Motor neuron (in vitro differentiated cells): ENCODE measurements around the gene AHDC1. TPM values are rescaled to one million over a fixed set of nuclear protein-coding genes. Genes with fewer than 3 reads are reported as not detected.

Experiments used
- ATAC-seq, 8 experiments: fragments of 200-7000 bp; cut with Tn5 transposase; replicated peaks in 6 of 8; 2 replicates each; pipeline ENCODE4 v1.8.0; 2021; ENCODE audit warnings: mild to moderate bottlenecking in 8 of 8, moderate library complexity in 8 of 8
- H3K27ac ChIP-seq, 2 donors: fragments of 250-450 bp; sonication (Bioruptor Pico); 2 replicates each; pipeline ENCODE4 v1.9.0; 2021; ENCODE audit warnings: antibody characterized with exemption in 2 of 2, mild to moderate bottlenecking in 2 of 2, moderate library complexity in 1 of 2
- H3K4me1 ChIP-seq, 2 donors: fragments of 250-450 bp; sonication (Bioruptor Pico); replicated peaks in 1 of 2; 2 replicates each; pipeline ENCODE4 v1.6.1; 2021; ENCODE audit warnings: antibody characterized with exemption in 2 of 2, mild to moderate bottlenecking in 2 of 2, moderate library complexity in 1 of 2
- H3K4me3 ChIP-seq, 5 donors: fragments of 250-450 bp; sonication (Bioruptor Pico); 2 replicates each; pipeline ENCODE4 v1.9.0; 2021; ENCODE audit warnings: antibody characterized with exemption in 5 of 5, mild to moderate bottlenecking in 5 of 5, moderate library complexity in 4 of 5
- WGBS, 10 experiments: fragments of 450-650 bp; shearing (Covaris generic); methylation state at CpG; one replicate each; pipeline ENCODE4 v1.0.0; 2022; 5-methylcytosine and 5-hydroxymethylcytosine counted together
- in situ Hi-C, 9 experiments: fragments of 400-800 bp; cut with MboI; loops; one replicate each; pipeline ENCODE4 v1.15.0; 2021; ENCODE audit warnings: low sequenced_read_pairs in 9 of 9, low pct_unique_long_range_greater_than_20kb in 2 of 9; ENCODE audit not compliant: unreplicated experiment in 9 of 9
- total RNA-seq, 8 experiments: library from RNA; unstranded; fragments of 300-600 nt; gene quantifications; 2 replicates each; pipeline versions ENCODE4 v1.2.3 to v1.2.4, GENCODE V29; 2022

AHDC1 gene
- total RNA-seq, 8 experiments from 2014 or later, result 8.6 to 30.2 (median 14.4) TPM

DNA sequence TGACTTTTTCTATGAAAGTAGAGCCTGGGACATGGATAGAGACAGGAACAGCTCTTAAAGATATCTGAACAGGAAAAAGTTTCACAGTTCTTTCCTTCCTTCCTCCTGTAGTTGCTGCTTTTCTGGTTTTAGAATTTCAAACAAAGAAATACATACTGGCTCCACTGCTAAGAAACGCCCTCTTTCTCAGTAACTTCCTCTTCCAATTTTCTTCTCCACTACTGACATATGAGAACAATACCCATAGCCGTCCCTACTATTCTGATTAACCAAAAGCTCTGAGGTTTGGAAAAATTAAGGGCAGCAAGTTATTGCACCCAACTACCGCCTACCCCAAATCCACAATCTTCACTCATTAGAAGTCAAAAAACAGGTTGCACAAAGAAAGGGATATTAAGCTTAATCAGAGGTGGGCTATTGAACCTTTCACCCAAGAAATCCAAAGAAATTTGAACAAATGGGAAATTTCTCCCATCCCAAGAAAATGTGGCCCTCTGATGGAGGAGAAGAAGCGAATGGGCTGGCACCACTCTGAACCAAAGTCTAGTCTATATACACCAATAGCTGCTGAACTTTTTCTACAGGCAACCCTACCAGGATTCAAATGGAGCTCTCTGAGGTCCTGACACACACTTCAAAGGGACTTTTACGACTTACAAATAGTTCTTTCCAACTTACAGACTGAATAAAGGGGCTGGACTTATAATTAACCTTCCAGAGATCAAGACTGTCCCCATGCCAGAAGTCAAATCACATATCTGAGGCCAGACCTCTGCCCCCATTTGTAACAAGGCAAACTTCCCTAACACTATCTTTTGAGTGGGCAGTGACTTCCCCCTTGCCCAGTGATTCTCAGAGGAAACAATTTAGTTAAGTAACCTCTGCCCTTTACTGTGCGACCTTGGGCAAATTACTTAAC lies 115.7 kb downstream of the AHDC1 start:
- ATAC-seq, result no peak
- peaks cover 12 to 15% of the 10 kb centered on the region in 2 donors for H3K4me1 ChIP-seq
- H3K27ac ChIP-seq, result no peak overlapping the region
- in situ Hi-C loops, result no loop called here
- H3K4me3 ChIP-seq, result peak overlapping the region; percentile 63 to 93 (median 84)
- 0 to 37% (median 17%) methylated on average over 1 to 6 of the region's 6 CpGs for WGBS, 10 experiments

DNA sequence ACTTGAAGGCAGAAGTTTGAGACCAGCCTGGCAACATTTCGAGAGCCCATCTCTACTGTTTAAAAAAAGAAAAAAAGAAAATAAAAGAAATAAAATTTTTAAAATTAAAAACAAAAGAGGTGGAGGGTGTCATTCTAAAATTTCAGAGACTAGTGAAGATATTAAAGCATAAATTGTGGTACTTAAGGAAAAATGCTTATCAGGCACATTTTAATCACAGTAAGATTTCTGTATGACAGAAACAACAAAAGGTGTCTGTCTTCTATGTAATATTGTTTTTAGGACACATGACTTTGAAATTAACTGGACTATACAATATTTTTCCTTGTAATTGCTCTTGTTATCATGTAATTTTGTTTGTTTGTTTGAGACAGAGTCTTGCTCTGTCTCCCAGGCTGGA lies 118.6 kb downstream of the AHDC1 start:
- Histone ChIP-seq H3K27ac (no peak overlapping the region), H3K4me3 (no peak overlapping the region), H3K4me1 (peaks cover 12% of the 10 kb centered on the region in 2 donors)
- in situ Hi-C loops, result no loop called here
- 80 to 100% (median 100%) methylated on average over 1 of the region's 1 CpG; no CpG with 5 or more reads in 1 of the 10 experiments for WGBS, 10 experiments
- no peak for ATAC-seq

Other genes with a start within 250 kb of the AHDC1 start
- gene MAP3K6, start 237.2 kb downstream of the AHDC1 start, total RNA-seq, result 10 to 100 TPM in 4 of 8 experiments, 1 to 10 TPM in 4; 3.8 to 17.0 (median 10.9) TPM
- gene FCN3, start 229.3 kb downstream of the AHDC1 start, total RNA-seq, result 10 to 100 TPM in 1 of 8 experiments, 1 to 10 TPM in 4, under 1 TPM in 1, not detected in 2; 0.37 to 10.3 (median 2.3) TPM
- 1 to 10 TPM in 1 of 8 experiments, under 1 TPM in 6, not detected in 1; 0.11 to 1.6 (median 0.54) TPM for gene CD164L2, start 220.8 kb downstream of the AHDC1 start, total RNA-seq
- 1 to 10 TPM in 7 of 8 experiments, under 1 TPM in 1; 0.56 to 4.0 (median 2.5) TPM for gene GPR3, start 211.5 kb downstream of the AHDC1 start, total RNA-seq
- gene WASF2, start 114.0 kb downstream of the AHDC1 start, total RNA-seq, result 10 to 100 TPM; 11.8 to 38.3 (median 22.4) TPM
- under 1 TPM in 5 of 8 experiments, not detected in 3; 0.08 to 0.71 (median 0.18) TPM for gene FGR, start 31.0 kb upstream of the AHDC1 start, total RNA-seq
- 1,000 to 10,000 TPM in 1 of 8 experiments, 100 to 1,000 TPM in 1, 10 to 100 TPM in 4, 1 to 10 TPM in 2; 7.4 to 3,288 (median 15.3) TPM for gene IFI6, start 68.0 kb upstream of the AHDC1 start, total RNA-seq
- 10 to 100 TPM in 5 of 8 experiments, 1 to 10 TPM in 3; 4.4 to 13.0 (median 11.2) TPM for gene FAM76A, start 121.8 kb upstream of the AHDC1 start, total RNA-seq
- gene STX12, start 169.1 kb upstream of the AHDC1 start, total RNA-seq, result 10 to 100 TPM; 32.6 to 98.0 (median 81.7) TPM
- 10 to 100 TPM; 35.5 to 86.4 (median 54.6) TPM for gene PPP1R8, start 226.6 kb upstream of the AHDC1 start, total RNA-seq